Lower leg skin (tissue), 4 donors: ENCODE results near the gene DRAXIN. TPM values are rescaled to one million over a fixed set of nuclear protein-coding genes. Genes with fewer than 3 reads are reported as not detected.

Source experiments
- DNase-seq, 2 donors: peaks; one replicate each; pipeline ENCODE4 v3.0.0-alpha.2; 2019; ENCODE audit warnings: low spot score in 2 of 2
- H3K4me3 ChIP-seq: fragments of 200-600 bp; sonication (generic); 2 replicates; pipeline ENCODE4 v1.5.1; 2017; ENCODE audit warnings: mild to moderate bottlenecking, low read depth; ENCODE audit not compliant: poor library complexity, severe bottlenecking
- POLR2A ChIP-seq, 2 donors: fragments of 450-650 bp; IDR thresholded peaks; one replicate each; pipeline ENCODE4 v1.6.1; 2016 to 2017; ENCODE audit warnings: antibody characterized with exemption in 2 of 2, mild to moderate bottlenecking in 1 of 2, moderate library complexity in 1 of 2
- WGBS, 2 donors: methylation state at CpG; one replicate each; pipeline ENCODE4 v1.1.5; 2018; 5-methylcytosine and 5-hydroxymethylcytosine counted together
- intact Hi-C: fragments of 100-400 bp; cut with DNase I; formaldehyde crosslinking; loops from one replicate; pipeline ENCODE4 v1.15.0; 2023; ENCODE audit warnings: low total_unique reads
- total RNA-seq, 4 donors: library from RNA; depleted of rRNA; stranded (reverse); fragments of >200 nt; gene quantifications; one replicate each; pipeline ENCODE4 v1.1.0, GENCODE V29; 2016
- TF ChIP-seq, protein P1 (sequence below), 3 donors: fragments of 450-650 bp; IDR thresholded peaks; one replicate each; pipeline ENCODE4 v1.5.1; 2016; ENCODE audit warnings: antibody characterized with exemption in 3 of 3, mild to moderate bottlenecking in 3 of 3, moderate library complexity in 2 of 3

Gene DRAXIN
- total RNA-seq, 4 donors from 2014 or later = 0.15 to 0.52 (median 0.36) TPM; not detected in 1

DNA sequence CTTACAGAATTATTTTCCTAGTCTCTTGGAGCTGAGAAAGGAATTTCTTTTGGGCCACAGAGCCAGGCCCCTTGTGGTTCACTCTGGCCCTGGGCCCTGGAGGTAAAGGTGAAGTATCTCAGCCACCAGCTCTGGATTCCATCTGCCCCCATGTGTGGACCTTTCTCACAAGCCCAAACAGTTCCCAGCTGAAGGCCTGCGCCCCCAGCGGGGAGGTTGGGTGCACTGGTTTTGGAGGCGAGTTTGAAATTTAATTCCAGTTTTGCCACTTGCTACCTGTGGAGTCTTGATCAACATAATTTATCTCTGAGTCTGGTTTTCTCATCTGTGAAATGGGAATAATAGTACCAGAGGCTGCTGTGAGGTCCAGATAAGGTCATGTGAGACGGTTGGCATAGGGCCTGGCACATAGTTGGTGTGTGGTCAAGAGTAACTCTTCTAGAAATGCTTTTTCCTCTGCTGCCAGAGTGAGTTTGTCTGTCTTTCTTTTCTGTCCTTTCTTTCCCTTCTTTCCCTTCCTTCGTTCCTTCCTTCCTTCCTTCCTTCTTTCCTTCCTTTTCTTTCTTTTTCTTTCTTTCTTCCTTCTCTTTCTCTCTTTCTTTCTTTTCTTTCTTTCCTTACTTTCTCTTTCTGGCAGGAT, 50.5 kb downstream of the DRAXIN start:
- no peak for DNase-seq
- 77 to 92% methylated on average over 5 of the region's 5 CpGs for WGBS, 2 donors
- intact Hi-C loops = no loop called here

DNA sequence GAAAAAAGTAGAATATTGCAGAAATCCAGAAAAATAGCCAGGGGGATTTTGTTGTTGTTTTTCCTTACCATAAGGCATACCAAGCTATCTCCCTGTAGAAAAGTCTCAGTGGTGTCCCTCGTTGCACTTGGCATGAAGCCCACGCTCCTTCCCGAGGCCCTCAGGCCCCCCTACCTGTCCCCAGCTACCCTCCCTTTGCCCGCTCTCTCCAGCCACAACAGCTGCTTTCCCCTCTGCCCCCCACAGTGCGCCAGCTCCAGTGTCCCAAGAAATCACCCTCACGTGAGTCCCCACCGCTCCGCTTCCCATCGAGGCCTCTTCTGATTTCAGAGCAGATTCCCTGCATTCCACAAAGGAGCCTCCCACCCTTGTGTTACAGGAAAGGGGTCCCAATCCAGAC, 52.8 kb downstream of the DRAXIN start:
- intact Hi-C loops = no loop called here

More for the DNA sequence above, 50.5 kb downstream of the DRAXIN start:
- no peak overlapping the region for H3K4me3 ChIP-seq
- TF ChIP-seq, protein P1, sequence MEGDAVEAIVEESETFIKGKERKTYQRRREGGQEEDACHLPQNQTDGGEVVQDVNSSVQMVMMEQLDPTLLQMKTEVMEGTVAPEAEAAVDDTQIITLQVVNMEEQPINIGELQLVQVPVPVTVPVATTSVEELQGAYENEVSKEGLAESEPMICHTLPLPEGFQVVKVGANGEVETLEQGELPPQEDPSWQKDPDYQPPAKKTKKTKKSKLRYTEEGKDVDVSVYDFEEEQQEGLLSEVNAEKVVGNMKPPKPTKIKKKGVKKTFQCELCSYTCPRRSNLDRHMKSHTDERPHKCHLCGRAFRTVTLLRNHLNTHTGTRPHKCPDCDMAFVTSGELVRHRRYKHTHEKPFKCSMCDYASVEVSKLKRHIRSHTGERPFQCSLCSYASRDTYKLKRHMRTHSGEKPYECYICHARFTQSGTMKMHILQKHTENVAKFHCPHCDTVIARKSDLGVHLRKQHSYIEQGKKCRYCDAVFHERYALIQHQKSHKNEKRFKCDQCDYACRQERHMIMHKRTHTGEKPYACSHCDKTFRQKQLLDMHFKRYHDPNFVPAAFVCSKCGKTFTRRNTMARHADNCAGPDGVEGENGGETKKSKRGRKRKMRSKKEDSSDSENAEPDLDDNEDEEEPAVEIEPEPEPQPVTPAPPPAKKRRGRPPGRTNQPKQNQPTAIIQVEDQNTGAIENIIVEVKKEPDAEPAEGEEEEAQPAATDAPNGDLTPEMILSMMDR (IDR thresholded peaks at IDR 0.05) = no peak
- TF ChIP-seq POLR2A (IDR thresholded peaks at IDR 0.05) = no peak

DNA sequence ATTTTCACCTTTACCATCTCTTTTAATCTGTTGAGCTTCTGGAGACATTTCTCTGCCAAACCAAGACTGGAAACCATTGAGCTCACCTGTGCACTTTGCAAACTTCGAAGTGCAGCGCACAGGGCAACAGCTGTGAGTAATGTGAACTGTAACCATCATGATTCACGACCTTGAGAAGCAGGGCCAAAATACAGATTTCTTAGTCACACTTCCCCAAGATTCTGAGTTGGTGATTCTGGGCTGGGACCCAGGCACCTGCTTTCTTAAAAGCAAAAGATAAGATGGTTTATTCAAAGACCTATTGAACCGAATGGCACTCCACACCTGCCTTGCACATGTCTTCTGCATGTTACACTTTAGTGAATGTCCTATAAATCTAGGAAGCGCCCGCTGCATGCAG, 54.6 kb downstream of the DRAXIN start:
- intact Hi-C loops = no loop called here
- no peak overlapping the region for H3K4me3 ChIP-seq
- TF ChIP-seq POLR2A (IDR thresholded peaks at IDR 0.05) = no peak
- TF ChIP-seq, protein P1 (IDR thresholded peaks at IDR 0.05) = no peak
- no peak for DNase-seq
- 77 to 82% methylated on average over 6 of the region's 6 CpGs for WGBS, 2 donors

More for the DNA sequence above, 52.8 kb downstream of the DRAXIN start:
- TF ChIP-seq, protein P1 (IDR thresholded peaks at IDR 0.05) = no peak
- TF ChIP-seq POLR2A (IDR thresholded peaks at IDR 0.05) = no peak
- no peak for DNase-seq
- H3K4me3 ChIP-seq = no peak overlapping the region
- 86 to 87% methylated on average over 9 of the region's 9 CpGs for WGBS, 2 donors

DNA sequence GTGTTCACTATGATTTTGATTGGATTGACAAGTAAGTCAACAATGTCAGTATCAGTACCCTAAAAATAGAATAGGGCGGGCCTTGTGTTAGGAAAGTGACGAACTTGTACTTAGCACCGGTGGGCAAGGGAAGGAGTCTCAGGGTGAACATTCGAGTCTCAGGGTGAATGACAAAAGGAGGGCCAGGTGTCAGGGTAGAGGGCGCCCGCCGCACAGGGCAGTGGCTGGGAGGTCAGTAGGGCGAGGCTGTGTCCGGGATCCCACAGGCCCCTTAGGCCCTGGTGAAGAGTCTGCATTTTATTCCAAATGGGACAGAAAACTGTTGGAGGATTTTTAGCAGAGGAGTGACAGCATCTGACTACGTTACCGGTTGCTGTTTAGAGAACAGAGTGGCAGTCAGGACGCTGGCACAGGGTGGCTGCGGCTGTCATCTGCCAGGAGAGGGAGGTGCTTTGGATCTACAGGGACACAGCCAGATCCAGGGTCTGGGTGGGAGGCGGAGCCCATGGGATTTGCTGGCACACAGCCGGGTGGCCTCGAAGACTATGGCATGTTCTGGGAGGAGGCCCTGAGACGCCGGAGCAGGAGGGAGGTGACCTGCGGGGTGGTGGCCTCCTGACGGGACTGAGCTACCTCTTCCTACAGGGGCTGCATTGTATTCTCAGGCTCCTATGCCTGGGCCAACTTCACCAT, 55.4 kb downstream of the DRAXIN start:
- no peak for DNase-seq
- WGBS, 2 donors = 80 to 82% methylated on average over 18 to 20 of the region's 20 CpGs
- TF ChIP-seq, protein P1 (IDR thresholded peaks at IDR 0.05) = no peak
- no peak for TF ChIP-seq POLR2A (IDR thresholded peaks at IDR 0.05)

DNA sequence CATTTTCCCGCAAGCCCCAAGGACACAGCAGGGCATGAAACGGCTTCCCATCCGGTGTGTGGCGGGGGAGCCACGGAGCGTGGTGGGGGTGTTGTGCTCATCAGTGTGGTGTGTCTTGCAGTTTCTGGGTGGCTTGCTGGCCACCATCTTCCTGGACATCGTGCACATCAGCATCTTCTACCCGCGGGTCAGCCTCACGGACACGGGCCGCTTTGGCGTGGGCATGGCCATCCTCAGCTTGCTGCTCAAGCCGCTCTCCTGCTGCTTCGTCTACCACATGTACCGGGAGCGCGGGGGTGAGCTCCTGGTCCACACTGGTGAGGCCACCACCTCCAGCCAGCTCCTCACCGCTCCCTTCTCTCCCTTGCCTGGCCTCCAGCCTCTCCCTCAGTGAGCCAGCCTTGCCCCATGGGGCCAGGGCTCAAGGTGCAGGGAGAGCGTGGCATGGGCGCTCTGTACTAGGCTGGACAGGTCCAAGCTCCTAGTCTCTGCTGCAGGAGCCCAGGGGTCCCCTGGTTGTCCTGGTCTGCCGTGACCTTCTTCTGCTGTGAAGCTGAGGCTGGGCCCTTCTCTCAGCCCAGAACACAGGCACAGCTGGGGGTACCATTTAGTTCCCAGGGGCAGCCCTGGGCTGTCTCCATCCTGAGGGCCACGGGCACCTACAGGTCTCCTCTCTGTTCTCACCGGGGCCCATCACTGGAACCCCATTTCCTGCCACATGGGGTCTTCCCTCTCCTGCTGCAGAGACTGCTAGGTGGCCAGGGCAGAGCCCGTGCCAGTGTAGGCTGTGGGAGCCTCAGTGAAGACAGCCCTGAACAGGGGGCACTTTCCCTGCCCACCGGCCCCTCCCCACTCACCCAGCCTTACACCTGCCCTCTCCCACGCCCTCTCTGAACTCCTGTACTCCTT, 57.0 kb downstream of the DRAXIN start:
- H3K4me3 ChIP-seq = no peak overlapping the region
- no peak for TF ChIP-seq POLR2A (IDR thresholded peaks at IDR 0.05)
- TF ChIP-seq, protein P1 (IDR thresholded peaks at IDR 0.05) = no peak
- intact Hi-C loops = no loop called here
- 96 to 97% methylated on average over 27 of the region's 27 CpGs for WGBS, 2 donors
- no peak for DNase-seq

More for the DNA sequence above, 55.4 kb downstream of the DRAXIN start:
- intact Hi-C loops = no loop called here
- no peak overlapping the region for H3K4me3 ChIP-seq
